ENCODE measurements around the gene GJA1.
"Not testable (repeated sequence)": the region's sequence is repeated elsewhere in the genome, so short reads cannot be mapped to it uniquely, and the experiment has no call there.

The GJA1 gene

GRCh38 chr6:121435444-121436069, at the start of gene GJA1:
GJA1 (plus strand) TSS chr6:121435646; CDS start chr6:121446848, 11,202 bp downstream.
- no peak for DNase-seq

DNA sequence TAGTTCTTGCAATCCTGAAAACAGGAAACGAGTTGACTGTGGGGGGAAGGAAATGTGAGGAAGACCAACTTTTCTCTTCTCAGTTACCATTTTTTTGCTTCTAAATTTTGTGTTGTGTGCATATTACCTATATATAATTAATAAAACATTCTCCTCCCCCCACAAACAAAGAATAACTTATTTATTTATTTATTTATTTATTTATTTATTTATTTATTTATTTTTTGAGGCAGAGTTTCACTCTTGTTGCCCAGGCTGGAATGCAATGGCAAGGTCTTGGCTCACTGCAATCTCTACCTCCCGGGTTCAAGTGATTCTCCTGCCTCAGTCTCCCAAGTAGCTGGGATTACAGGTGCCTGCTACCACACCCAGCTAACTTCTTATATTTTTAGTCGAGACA, 48.9 kb upstream of the GJA1 start:
- not testable (repeated sequence) for DNase-seq

- no peak for DNase-seq
Measured at GRCh38 chr6:121389419-121389818, 46.0 kb upstream of the GJA1 start.

DNA sequence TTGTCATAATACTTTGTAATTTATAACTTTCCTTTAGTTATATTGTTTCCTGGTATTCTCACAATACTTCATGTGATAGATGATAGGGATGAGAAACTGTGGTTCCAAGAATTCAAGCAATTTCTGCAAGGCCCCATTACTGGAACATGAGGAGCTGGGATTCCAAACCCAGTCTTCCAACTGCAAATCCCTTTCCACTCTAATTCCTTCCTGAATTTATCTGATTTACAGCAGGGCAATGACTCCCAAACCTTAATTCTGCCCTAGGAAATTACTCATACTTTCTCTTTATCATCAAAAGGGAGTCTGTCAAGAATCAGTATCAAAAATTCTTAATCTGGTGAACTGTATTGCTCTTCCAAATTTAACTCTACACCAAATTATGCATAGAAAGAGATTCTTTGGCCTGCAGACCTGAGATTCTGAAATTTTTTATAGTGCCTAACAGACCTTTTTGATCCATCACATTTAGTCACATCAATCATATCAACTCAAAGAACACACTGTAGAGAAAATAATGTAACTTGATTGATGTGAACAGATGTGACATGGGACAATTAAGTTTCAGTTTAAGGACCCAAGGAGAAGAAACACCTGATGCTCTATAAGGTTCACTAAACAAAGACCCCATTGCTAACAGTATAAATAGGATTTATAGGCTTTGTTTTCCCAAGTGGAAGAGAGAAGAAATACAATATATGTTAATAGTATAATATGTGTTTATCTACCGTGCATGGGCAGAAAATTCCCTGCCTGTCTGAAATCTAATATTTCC, 41.5 kb upstream of the GJA1 start:
- no peak for DNase-seq

DNA sequence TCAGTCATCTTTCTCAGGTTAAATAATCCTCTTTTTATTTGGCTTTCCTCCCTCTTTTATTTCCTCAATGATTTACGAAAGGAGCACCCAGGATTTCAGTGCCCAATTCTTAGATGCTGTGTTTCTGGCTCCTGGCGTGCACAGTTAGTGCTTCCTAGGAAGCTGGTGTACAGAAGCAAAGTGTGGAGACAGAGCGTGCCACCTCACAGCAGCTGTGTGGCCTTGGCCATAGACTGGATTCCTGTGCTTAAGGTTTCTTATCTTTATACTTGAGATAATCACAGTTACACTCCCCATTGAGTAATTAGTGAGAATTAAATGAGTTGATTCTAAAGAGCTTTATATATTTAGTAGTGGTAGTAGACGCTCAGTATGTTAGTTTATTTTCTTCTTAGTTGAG, 39.7 kb upstream of the GJA1 start:
- no peak for DNase-seq

DNA sequence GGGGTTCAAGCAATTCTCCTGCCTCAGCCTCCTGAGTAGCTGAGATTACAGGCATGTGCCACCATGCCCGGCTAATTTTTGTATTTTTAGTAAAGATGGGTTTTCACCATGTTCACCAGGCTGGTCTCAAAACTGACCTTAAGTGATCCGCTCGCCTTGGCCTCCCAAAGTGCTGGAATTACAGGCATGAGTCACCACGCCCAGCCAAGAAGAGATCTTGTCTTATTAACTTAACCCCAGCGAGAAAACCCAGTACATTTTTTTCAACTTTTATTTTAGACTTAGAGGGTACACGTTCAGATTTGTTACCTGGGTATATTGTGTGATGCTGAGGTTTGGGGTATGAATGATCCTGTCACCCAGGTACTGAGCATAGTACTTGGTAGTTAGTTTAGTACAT, 38.3 kb upstream of the GJA1 start:
- DNase-seq: not testable (repeated sequence)

- no peak for DNase-seq
Measured at GRCh38 chr6:121398127-121398526, 37.3 kb upstream of the GJA1 start.

GRCh38 chr6:121399966-121400365, 35.5 kb upstream of the GJA1 start:
- no peak for DNase-seq

DNA sequence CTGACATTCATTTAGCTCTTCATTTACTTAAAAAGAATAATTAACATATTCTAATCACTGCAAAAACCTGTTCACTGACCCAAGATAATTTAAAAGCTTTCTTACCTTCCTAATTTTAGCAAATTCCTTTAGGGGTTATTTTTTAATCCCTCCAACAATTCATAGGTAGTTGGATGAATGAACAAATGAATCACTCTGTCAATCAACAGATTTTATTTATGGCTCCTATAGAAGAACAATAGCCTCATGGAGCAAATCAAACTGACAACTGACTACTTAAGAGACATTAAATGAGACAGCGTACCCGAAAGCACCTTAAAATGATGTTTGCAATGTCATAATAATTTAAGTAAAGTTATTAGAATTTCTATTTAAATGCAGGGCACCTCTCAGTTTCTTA, 31.5 kb upstream of the GJA1 start:
- no peak for DNase-seq

DNA sequence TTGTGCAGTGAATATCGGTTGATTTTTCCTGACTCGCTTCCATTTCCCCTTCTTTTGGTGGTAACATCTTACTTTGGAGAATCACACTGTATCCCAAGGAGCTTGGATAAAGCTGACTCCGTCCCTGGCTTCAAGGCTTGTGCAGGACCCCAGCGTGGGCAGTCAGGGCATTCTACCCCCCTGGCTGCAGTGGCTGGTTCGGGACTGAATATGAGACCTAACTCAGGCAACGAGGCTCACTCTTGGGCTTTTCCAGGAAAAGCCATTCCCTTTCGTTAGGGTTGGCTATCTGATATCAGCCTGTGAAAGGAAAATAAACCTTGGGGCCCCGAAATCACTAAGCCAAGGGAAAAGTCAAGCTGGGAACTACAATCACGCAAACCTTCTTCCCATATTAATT, 30.1 kb upstream of the GJA1 start:
- no peak for DNase-seq

DNA sequence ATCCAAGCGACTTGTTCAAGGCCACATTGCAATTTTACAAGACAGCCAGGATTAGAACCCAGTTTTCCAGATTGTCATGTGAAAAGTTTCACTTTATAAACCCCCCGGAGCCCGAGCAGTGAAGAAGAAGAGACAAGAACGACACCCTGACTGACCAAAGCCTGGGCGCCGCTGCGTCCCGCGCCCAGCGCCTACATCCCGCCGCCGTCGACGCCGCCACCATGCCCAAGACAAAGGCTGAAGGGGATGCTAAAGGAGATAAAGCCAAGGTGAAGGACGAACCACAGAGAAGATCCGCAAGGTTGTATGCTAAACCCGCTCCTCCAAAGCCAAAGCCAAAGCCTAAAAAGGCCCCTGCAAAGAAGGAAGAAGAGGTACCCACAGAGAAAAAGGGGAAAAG, 27.1 kb upstream of the GJA1 start:
- no peak for DNase-seq

GRCh38 chr6:121413879-121414278, 21.6 kb upstream of the GJA1 start:
- DNase-seq: no peak

GRCh38 chr6:121418346-121418745, 17.1 kb upstream of the GJA1 start:
- DNase-seq: no peak

GRCh38 chr6:121426686-121427085, 8.8 kb upstream of the GJA1 start:
- no peak for DNase-seq

DNA sequence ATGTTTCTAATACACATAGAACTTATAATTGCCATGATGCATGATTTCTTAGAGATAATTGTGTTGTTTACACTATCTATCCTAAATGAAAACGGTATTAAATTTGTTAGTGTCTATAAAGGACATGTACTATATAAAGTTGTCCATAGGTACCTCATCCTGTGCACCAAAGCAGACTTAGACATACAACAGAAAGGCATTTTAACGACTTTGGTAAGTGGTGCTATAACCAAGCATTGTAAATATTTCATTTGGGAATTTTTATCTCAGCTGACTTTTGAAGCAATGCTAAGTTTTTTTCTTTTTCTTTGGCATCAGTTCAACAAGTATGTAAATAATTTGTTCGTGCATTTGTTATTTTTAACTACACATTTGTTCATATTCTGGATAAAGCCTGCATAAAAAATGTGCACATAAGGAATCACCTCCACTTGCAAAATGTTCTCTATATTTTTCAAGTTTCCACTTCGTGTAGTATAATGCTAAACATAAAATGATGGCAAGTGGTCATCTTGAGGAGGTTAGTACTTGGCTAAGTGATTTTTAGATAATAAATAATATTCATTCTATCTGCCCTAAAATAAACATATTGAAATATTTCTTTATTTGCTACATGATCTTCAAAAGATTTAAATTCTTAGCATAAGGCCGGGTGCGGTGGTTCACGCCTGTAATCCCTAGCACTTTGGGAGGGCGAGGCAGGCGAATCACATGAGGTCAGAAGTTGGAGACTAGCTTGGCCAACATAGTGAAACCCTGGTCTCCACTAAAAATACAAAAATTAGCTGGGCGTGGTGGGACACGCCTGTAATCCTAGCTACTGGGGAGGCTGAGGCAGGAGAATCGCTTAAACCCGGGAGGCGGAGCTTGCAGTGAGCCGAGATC, 6.3 kb upstream of the GJA1 start:
- DNase-seq: no peak

DNA sequence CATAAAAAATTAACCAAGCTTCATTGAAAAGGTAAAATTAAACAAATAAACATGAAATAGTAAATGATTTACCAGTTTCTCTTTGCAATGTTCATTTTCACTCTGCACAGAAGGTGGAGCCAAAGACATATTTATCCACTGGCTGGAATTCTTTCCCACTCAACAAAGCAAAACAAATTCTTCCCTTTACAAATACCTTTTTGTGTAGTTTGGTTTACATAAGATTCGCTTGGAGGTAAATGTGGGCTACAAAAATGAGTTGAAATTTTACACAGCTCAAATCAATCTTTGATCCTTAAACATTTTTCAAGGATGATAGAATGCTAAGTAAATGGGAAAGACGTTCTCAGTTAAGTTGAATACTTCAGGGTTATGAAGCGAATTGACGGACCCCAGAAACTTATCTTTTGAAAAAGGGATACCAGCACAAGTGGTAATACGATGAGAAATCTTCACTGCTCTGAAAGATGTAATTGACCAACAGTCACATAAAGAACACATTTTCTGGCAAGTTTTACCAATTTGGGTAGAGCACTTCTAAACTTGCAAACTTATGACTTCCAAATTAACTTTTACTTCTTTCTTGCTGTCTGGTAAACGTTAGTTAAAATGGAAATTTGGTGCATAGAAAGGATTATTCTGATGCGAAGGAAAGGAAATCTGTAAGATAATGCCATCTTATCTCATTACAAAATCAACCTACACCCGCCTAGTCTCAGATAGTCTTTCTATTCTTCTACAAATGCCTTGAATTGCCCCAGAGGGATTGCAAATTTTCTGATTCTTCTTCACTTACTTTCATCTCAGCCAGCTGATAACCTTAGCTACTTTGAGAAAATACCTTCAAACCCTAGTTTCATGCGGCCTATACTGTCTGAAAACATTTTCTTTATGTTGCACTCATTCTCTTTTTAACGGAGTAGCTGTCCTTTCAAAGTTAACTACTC, 4.7 kb upstream of the GJA1 start:
- no peak for DNase-seq

DNA sequence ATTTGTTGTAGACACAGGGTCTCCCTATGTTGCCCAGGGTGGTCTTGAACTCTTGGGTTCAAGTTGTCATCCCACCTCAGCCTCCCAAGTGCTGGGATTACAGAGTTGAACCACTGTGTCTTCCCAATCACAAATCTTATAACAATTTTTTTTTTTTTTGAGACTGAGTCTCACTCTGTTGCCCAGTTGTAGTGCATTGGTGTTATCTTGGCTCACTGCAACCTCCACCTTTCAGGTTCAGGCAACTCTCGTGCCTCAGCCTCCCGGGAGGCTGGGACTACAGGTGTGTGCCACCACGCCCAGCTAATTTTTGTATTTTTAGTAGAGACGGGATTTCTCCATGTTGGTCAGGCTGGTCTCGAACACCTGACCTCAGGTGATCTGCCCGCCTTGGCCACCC, 3.7 kb upstream of the GJA1 start:
- DNase-seq: not testable (repeated sequence)

DNA sequence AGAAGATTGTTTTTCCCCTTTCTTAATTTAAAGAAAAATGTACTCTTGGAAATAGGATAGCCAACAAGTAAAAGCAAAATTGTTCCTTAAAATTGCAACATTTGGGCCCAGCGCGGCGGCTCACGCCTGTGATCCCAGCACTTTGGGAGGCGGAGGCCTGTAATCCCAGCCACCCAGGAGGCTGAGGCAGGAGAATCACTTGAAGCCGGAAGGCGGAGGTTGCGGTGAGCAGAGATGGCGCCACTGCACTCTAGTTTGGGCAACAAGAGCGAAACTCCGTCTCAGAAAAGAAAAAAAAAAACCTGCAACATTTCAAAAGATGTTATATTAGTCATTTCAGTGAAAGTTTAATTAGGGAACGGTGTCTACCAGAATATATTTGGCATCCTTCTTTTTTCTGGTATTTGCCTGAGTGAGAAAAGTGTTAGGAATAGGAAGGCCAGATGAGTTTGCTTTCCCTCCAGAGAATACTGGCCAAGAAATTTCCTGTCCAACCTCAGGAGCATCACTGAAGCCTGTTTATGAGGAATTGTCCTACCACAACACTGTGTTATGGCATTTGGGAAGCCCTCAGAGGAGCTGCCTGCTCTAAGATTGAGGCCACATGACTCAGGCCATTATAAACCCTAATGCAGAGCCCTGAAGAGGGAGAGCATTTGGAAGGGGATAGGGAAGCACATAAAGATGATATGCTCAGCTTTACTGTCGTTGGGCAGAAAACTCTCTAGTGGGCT, 1.2 kb upstream of the GJA1 start:
- no peak for DNase-seq

- DNase-seq: no peak
Measured at GRCh38 chr6:121436274-121436857, 920 bp downstream of the GJA1 start.

GRCh38 chr6:121436960-121437850, 1.8 kb downstream of the GJA1 start:
- no peak for DNase-seq

Data from NCI-H2107 (cell line).